ENCODE data around the gene DBNDD2.

Gene DBNDD2

GRCh38 chr20:45419188-45420091 lies 11.4 kb downstream of the DBNDD2 start:
- peak in 1 of 2 experiments; percentile 18 for DNase-seq

DNA sequence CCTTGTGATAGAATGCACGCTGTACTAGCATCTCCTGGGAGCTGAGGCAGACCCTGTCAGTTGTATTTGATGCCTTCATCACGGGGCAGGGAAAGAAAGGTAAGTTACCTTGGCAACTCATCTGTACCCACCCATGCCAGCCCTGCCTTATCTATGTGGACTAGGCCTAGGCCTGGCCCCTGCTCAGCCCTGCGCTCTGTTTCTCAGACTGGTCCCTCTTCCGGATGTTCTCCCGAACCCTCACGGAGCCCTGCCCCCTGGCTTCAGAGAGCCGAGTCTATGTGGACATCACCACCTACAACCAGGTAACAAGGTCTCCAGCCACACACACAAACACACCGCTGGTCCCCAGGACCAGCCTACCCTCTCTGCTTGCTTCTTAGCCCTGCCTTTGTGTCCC lies 12.0 kb downstream of the DBNDD2 start:
- no peak for DNase-seq

DNA sequence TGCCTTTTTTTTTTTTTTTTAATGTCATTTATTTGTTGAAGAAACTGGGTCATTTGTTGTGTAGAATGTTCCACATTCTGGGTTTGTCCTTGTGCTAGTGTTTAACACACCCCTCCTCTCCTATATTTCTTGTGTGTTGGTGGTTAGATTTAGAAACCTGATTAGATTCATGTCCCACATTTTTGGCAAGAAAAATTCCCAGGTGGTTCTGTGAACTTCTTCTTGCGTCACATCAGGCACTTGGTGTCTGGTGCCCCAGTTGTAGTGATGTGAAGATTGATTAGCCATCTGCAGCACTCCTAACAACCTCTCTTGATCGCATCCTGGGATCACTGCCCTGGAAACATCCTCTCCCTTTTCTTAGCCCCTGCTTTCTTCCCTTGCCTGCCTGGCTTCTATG lies 15.6 kb downstream of the DBNDD2 start:
- no peak for DNase-seq

GRCh38 chr20:45425561-45425960 lies 17.5 kb downstream of the DBNDD2 start:
- no peak for DNase-seq

DNA sequence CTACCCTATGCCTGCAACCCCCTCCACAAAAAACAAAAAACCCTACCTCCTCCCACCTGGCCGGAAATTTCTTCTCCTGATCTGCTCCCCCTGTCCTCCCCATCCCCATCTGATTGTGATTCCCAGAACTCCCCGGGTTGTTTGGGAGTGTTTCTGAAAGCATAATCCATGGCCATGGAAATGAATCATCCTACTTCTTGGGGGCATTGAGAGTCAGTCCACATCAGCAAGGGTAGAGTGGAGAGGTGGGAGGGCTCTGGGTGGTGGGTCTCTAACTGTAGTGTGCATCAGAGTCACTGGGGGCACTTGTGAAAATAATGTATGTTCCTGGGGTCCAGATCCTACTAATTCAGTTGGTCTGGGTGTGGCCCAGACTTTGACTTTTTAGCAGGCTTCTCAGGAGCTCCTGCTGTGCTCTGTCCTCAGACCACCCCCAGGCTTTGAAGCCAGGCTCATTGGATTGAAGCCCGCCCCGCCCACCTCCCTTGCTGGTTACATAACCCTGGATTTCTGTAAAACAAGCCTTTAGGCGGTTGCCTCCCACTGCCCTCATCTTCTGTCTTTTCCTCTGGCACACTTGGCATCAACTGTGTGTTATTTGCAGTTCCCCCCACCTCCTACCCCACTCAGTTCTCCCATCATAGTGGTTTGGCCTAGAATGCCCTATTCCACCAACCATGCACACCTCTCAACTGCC lies 18.4 kb downstream of the DBNDD2 start:
- no peak for DNase-seq

DNA sequence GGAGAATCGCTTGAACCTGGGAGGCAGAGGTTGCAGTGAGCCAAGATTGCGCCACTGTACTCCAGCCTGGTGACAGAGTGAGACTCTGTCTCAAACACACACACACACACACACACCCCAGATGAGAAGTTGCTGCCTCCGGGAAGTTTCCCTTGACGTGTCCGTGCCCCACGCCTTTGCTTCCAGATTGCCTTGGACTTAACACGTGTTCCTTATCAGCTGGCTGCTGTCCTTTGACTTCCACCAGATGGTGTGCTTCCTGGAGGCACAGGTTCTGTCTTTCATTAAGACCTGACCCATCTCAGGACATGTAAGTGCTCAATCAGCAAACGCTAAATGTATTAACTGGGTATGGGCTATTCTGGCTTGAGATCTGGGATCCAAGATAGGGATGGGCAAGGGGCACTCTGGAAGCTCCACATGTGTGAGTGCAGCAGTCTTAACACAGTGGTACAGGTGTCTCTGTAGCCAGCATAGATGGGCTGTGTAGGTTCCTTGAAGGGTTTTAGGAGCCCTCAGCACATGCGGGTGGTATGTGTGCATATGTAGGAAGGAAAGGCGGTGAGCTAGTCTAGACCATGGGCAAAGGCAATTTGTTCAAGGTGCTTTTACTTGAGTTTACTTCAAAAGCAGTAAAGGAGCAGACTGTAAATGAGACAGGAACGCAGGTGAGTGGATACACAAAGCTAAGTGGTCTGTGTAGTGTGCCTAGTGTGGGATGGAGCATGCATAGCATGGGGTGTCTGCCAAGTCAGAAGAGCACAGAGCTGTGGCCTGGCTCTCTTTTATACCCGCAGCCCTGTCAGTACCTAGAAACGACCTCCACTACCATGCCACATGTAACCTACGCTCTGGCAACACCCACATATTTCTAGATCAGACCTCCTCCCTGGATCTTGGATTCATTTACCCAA lies 19.4 kb downstream of the DBNDD2 start:
- no peak for DNase-seq

DNA sequence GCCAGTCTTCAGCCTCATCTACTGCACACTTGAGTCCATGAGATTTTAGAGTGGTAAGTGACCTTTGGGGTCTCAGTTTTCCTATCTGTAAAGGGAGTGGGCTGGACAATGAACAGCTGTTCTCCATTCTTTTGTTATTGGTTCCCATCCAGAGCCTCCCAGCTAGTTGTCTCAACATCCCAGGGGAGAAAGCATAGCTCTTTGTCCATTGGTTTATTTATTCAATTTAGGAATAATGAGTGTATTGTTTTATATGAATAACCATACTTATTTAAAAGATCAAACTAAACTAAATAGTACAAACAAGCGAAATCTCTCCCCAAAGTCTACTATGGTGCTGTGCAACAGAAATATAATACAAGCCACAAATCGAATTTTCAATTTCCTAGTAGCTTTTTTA lies 21.5 kb downstream of the DBNDD2 start:
- no peak for DNase-seq

- no peak for DNase-seq
Observed at GRCh38 chr20:45432294-45432693, 24.2 kb downstream of the DBNDD2 start.

DNA sequence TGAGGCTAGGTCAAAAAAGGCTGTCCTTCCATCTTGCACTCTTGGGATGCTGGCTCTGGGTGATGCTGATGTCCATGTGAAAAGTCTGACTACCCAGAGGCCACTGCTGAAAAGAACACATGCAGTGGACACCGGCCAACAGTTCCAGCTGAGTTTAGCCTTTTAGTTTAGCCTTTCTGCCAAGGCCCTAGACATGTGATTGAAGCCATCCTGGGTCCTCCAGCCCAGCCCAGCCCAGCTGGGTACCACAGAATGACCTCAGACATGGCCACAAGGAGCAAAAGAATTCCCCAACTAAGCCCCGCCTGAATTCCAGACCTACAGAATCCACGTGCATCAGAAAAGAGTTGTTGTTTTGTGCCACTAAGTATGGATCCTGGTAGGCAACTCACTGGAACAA lies 25.2 kb downstream of the DBNDD2 start:
- DNase-seq, result no peak

DNA sequence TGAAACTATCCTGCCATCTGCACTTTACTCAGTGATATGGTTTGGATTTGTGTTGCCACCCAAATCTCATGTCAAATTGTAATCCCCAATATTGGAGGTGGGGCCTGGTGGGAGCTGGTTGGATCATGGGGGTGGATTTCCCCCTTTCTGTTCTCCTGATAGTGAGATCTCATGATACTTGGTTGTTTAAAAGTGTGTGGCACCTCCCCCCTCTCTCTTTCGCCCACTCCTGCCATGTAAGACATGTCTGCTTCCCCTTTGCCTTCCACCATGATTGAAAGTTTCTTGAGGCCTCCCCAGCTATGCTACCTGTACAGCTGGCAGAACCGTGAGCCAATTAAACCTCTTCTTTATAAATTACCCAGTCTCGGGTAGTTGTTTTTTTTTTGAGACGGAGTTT lies 25.9 kb downstream of the DBNDD2 start:
- DNase-seq, result no peak

DNA sequence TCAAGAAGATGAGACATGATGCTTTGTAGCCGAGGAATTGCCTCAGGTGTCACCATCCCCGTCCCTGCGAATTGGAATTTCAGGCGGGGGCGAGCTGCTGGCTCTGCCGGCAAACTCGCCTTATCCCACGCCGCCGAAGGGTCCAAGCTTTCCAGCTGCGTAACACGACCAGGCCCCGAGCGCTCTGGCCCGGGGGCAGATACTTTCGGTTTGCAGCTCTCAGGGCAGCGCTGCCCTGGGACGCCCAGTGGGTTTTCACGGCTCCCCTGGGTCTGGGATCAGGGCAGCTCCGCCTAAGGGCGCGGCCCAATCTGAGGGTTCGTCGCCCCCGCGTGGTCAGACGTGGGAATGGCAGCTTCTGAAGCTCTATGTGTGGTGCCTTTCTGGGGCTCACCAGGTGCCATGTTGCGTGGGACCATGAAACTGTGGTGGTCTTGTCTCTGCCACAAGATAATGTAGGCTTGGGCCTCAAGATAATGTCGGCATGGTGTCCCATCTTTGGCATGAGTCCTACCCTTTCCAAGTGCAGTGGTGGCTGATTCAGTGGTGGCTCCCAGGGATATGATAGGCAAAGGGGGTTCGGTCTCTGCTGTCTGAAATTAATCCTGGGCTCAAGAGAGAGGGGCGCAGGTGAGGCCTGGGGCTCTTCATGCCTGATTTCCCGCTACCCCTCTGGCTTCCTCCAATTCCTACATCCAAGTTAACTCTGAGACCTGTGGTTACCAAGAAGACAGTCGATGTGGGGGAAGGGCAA lies 28.8 kb downstream of the DBNDD2 start:
- DNase-seq, result peak; percentile 42 to 76

- no peak for DNase-seq
Observed at GRCh38 chr20:45440424-45440823, 32.3 kb downstream of the DBNDD2 start.

- DNase-seq, result no peak
Observed at GRCh38 chr20:45440891-45441685, 33.0 kb downstream of the DBNDD2 start.

GRCh38 chr20:45441746-45442145 lies 33.7 kb downstream of the DBNDD2 start:
- no peak for DNase-seq

DNA sequence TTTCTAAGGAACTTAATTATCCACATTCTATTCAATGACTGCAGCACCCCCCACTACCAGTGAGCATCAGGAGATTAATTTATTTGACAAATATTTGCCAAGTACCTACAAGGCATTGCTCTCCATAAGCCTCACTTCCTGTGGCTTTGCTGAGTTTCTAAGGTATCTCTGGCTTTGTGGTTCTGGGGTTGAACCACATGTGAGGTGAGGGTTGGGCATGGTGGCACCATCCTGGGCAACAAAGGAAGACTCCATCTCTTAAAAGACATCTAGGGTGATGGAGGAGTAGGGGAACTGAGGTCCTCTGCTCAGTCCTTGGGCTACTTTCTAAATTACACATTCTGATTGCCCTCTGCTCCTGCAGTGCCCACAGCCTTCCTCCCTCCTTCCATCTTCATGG lies 36.0 kb downstream of the DBNDD2 start:
- DNase-seq, result no peak

DNA sequence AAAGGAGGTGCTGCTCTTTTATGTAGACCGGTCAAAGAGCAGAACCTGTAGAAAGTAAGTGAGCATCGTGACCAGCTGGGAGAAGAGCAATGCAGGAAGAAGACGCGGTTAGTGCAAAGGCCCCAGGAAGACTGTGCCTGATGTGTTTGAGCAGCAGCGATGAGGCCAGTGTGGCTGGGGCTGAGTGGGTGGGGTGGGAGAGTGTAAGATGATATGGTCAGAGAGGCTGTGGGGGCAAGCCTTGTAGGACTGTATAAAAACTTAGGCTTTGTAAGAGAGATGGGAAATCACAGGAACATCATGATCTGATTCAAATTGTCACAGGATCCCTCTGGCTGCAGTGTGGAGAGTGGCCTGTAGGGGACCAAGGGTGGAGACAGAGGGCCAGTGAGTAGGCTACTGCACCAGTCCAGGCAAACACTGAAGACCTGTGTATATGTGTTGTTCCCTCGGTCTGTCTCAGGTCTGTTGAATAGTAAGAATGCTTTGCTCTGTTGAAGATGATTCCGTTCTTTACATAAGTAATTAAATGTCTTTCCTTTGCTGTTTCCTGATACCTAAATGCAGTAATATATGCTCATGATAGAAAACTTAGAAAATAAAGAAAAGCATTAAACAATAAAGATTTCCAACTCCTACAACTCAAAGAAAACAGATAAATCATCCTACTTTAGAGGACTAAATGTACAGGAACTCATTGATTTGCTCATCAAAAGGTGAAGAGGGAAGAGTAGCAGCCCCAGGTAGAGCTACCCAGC lies 37.9 kb downstream of the DBNDD2 start:
- peak in 1 of 2 experiments; percentile 33 for DNase-seq

- no peak for DNase-seq
Observed at GRCh38 chr20:45448270-45448669, 40.2 kb downstream of the DBNDD2 start.

- DNase-seq, result no peak
Observed at GRCh38 chr20:45449528-45449927, 41.4 kb downstream of the DBNDD2 start.

- DNase-seq, result peak in 1 of 2 experiments; percentile 26
Observed at GRCh38 chr20:45450097-45450818, 42.2 kb downstream of the DBNDD2 start.

DNA sequence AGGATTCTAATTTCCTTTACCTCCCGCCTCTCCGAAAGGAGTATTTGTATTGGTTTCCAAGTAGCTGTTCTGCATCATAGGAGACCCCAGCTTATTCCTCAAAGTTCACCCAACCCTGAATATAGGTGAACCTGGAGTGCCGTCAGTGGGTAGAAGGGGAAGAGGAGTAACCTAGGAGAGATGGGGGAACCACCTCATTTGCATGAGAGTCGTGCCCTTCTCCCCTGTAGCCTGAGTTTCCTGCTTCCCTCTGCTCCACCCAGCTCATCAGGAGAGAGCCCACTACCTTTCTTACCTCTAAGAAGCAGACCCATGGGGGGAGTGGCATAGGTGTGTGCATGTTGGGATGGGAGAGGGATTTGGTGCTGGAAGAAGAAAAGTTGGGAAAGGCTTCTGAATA lies 44.1 kb downstream of the DBNDD2 start:
- DNase-seq, result no peak

All from SW 1271 (cell line).